Upper lobe of left lung (tissue), 6 donors: ENCODE data around the gene ANKRD13C. TPM values are rescaled to one million over a fixed set of nuclear protein-coding genes. Genes with fewer than 3 reads are reported as not detected.

ENCODE experiments used
- ATAC-seq, 2 donors: fragments of 200-7000 bp; cut with Tn5 transposase; one replicate each; pipeline ENCODE4 v1.9.1; 2022; ENCODE audit warnings: mild to moderate bottlenecking in 2 of 2, moderate library complexity in 2 of 2; ENCODE audit not compliant: low FRiP score in 2 of 2
- DNase-seq, 2 donors: peaks; one replicate each; pipeline ENCODE4 v3.0.0-alpha.2; 2019 to 2020
- H3K27ac ChIP-seq, 4 donors: fragments of 200-600 bp; sonication (generic); one replicate each; pipeline ENCODE4 v1.5.1; 2016 to 2019
- H3K27me3 ChIP-seq, 4 donors: fragments of 200-600 bp; sonication (generic); one replicate each; pipeline ENCODE4 v1.5.1; 2017 to 2019
- H3K36me3 ChIP-seq, 4 donors: fragments of 200-600 bp; sonication (generic); one replicate each; pipeline ENCODE4 v1.5.1; 2016 to 2019
- H3K4me1 ChIP-seq, 4 donors: fragments of 200-600 bp; sonication (generic); one replicate each; pipeline ENCODE4 v1.5.1; 2018 to 2019
- H3K4me3 ChIP-seq, 4 donors: fragments of 200-600 bp; sonication (generic); one replicate each; pipeline ENCODE4 v1.5.1; 2017 to 2019; ENCODE audit warnings: mild to moderate bottlenecking in 2 of 4, moderate library complexity in 1 of 4
- H3K9me3 ChIP-seq, 4 donors: fragments of 200-600 bp; sonication (generic); one replicate each; pipeline ENCODE4 v1.5.1; 2018 to 2019
- CTCF ChIP-seq, 6 experiments: fragments of 450-650 bp in 4 of 6; fragments of 200-600 bp in 2 of 6; sonication (generic) in 2 of 6; IDR thresholded peaks; one replicate each; pipeline ENCODE4 v1.5.1; 2016 to 2019; ENCODE audit warnings: antibody characterized with exemption in 6 of 6
- EP300 ChIP-seq, 4 donors: sonication (generic); formaldehyde crosslinking; IDR thresholded peaks; one replicate each; pipeline ENCODE4 v1.5.1; 2017; ENCODE audit warnings: antibody characterized with exemption in 4 of 4, control low read depth in 2 of 4
- POLR2A ChIP-seq, 4 donors: fragments of 450-650 bp; IDR thresholded peaks; one replicate each; pipeline ENCODE4 v1.5.1; 2016 to 2017; ENCODE audit warnings: antibody characterized with exemption in 4 of 4, mild to moderate bottlenecking in 2 of 4
- POLR2AphosphoS5 ChIP-seq, 2 donors: sonication (generic); formaldehyde crosslinking; IDR thresholded peaks; one replicate each; pipeline ENCODE4 v1.5.1; 2017; ENCODE audit warnings: antibody characterized with exemption in 2 of 2
- WGBS, 2 donors: methylation state at CpG; one replicate each; pipeline ENCODE4 v1.1.5; 2017 to 2018; 5-methylcytosine and 5-hydroxymethylcytosine counted together
- total RNA-seq, 6 donors: library from RNA; depleted of rRNA in 4 of 6; stranded (reverse); fragments of >200 nt in 4 of 6; gene quantifications; one replicate each; pipeline versions ENCODE4 v1.1.0 to v1.2.1, GENCODE V29; 2016 to 2021
- donor health status: DM: no; HTN: no; CAD: no; lungs with moderate emphysema.
- donor health status: DM: no; HTN: yes; CAD: no; lungs with severe emphysema.

ANKRD13C gene
- total RNA-seq, 6 donors from 2014 or later, result 13.0 to 37.4 (median 20.6) TPM

- Histone ChIP-seq H3K27ac (no peak overlapping the region), H3K27me3 (no peaks in the 10 kb centered on the region), H3K9me3 (no peaks in the 10 kb centered on the region), H3K36me3 (peaks cover 0 to 17% (median 2%) of the 10 kb centered on the region in 4 donors), H3K4me3 (no peak overlapping the region), H3K4me1 (peaks cover 0 to 3% (median 0%) of the 10 kb centered on the region in 4 donors)
- 91 to 93% methylated on average over 7 of the region's 7 CpGs for whole genome bisulfite sequencing, 2 donors
- no peak for TF ChIP-seq POLR2AphosphoS5 (IDR thresholded peaks at IDR 0.05)
- TF ChIP-seq POLR2A (IDR thresholded peaks at IDR 0.05), result no peak
- no peak for TF ChIP-seq CTCF (IDR thresholded peaks at IDR 0.05)
- TF ChIP-seq EP300 (IDR thresholded peaks at IDR 0.05), result no peak
- ATAC-seq, result no peak
- DNase-seq, result no peak
These were observed 27.0 kb downstream of the ANKRD13C start for GRCh38 chr1:70327306-70328076.

GRCh38 chr1:70324683-70325082, 29.8 kb downstream of the ANKRD13C start:
- no peaks in the 10 kb centered on the region for H3K4me1 ChIP-seq
- ATAC-seq, result no peak
- H3K27ac ChIP-seq, result no peak overlapping the region
- H3K36me3 ChIP-seq, result peaks cover 0 to 20% (median 3%) of the 10 kb centered on the region in 4 donors
- no peaks in the 10 kb centered on the region for H3K27me3 ChIP-seq
- H3K4me3 ChIP-seq, result no peak overlapping the region
- no peaks in the 10 kb centered on the region for H3K9me3 ChIP-seq
- DNase-seq, result no peak
- WGBS, 2 donors, result 96 to 100% methylated on average over 1 of the region's 1 CpG
- TF ChIP-seq CTCF (IDR thresholded peaks at IDR 0.05), result no peak
- no peak for TF ChIP-seq POLR2A (IDR thresholded peaks at IDR 0.05)
- no peak for TF ChIP-seq EP300 (IDR thresholded peaks at IDR 0.05)
- no peak for TF ChIP-seq POLR2AphosphoS5 (IDR thresholded peaks at IDR 0.05)

GRCh38 chr1:70319750-70320149, 34.8 kb downstream of the ANKRD13C start:
- H3K4me3 ChIP-seq, result no peak overlapping the region
- DNase-seq, result no peak
- ATAC-seq, result no peak
- no peaks in the 10 kb centered on the region for H3K27me3 ChIP-seq
- no peaks in the 10 kb centered on the region for H3K9me3 ChIP-seq
- TF ChIP-seq CTCF (IDR thresholded peaks at IDR 0.05) (no peak), POLR2A (IDR thresholded peaks at IDR 0.05) (no peak), POLR2AphosphoS5 (IDR thresholded peaks at IDR 0.05) (no peak), EP300 (IDR thresholded peaks at IDR 0.05) (no peak)
- H3K36me3 ChIP-seq, result peaks cover 0 to 20% (median 3%) of the 10 kb centered on the region in 4 donors
- H3K27ac ChIP-seq, result no peak overlapping the region
- no peaks in the 10 kb centered on the region for H3K4me1 ChIP-seq

GRCh38 chr1:70318191-70318590, 36.3 kb downstream of the ANKRD13C start:
- TF ChIP-seq CTCF (IDR thresholded peaks at IDR 0.05), result no peak
- no peak for TF ChIP-seq POLR2AphosphoS5 (IDR thresholded peaks at IDR 0.05)
- TF ChIP-seq POLR2A (IDR thresholded peaks at IDR 0.05), result no peak
- TF ChIP-seq EP300 (IDR thresholded peaks at IDR 0.05), result no peak
- H3K4me3 ChIP-seq, result no peak overlapping the region
- no peak for DNase-seq
- H3K9me3 ChIP-seq, result no peaks in the 10 kb centered on the region
- peaks cover 0 to 7% (median 2%) of the 10 kb centered on the region in 4 donors for H3K36me3 ChIP-seq
- no peaks in the 10 kb centered on the region for H3K4me1 ChIP-seq
- ATAC-seq, result no peak
- no peak overlapping the region for H3K27ac ChIP-seq
- no peaks in the 10 kb centered on the region for H3K27me3 ChIP-seq
- WGBS, 2 donors, result 17 to 20% methylated on average over 1 of the region's 1 CpG

GRCh38 chr1:70317087-70317486, 37.4 kb downstream of the ANKRD13C start:
- Histone ChIP-seq H3K27me3 (no peaks in the 10 kb centered on the region), H3K27ac (no peak overlapping the region), H3K4me1 (no peaks in the 10 kb centered on the region), H3K9me3 (no peaks in the 10 kb centered on the region), H3K4me3 (no peak overlapping the region), H3K36me3 (peaks cover 0 to 2% (median 0%) of the 10 kb centered on the region in 4 donors)
- ATAC-seq (no peak), DNase-seq (no peak)
- TF ChIP-seq EP300 (IDR thresholded peaks at IDR 0.05) (no peak), CTCF (IDR thresholded peaks at IDR 0.05) (no peak), POLR2A (IDR thresholded peaks at IDR 0.05) (no peak), POLR2AphosphoS5 (IDR thresholded peaks at IDR 0.05) (no peak)
- WGBS, 2 donors, result 95 to 96% methylated on average over 3 of the region's 3 CpGs
